HG03095 (cell line): ENCODE measurements around the gene ADORA2A.
A peak's percentile ranks its signal among the peaks of the same experiment; 100 is the strongest.

ENCODE experiments used
- ATAC-seq: cut with Tn5 transposase; IDR thresholded peaks from one replicate; pipeline ENCODE4 v1.9.1; 2021; ENCODE audit warnings: moderate library complexity; ENCODE audit not compliant: unreplicated experiment

The ADORA2A gene

DNA sequence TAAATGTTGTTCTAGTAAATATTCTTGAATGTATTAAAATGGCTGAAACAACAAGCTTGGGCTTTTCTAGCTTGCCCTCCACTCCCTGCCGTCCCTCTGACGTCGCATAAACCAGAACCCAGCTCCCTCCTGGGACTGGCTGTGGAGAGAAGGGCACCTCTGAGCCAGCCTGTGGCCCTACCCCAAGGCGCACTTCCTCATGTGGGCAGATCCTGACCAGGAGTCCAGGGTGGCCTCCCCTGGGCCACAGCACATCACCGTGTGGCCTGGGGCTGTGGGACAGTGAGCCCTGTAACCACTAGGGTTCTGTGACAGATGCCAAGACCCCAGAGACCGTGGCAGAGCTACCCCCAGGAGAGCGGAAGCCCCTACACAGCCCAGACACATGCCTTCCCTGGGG lies 10.2 kb upstream of the ADORA2A start:
- ATAC-seq, result no peak

- no peak for ATAC-seq
Measured at GRCh38 chr22:24417901-24418641, 9.3 kb upstream of the ADORA2A start.

- no peak for ATAC-seq
Measured at GRCh38 chr22:24418786-24419474, 8.5 kb upstream of the ADORA2A start.

GRCh38 chr22:24419475-24419850 lies 7.9 kb upstream of the ADORA2A start:
- no peak for ATAC-seq

- no peak for ATAC-seq
Measured at GRCh38 chr22:24420072-24420976, 7.1 kb upstream of the ADORA2A start.

DNA sequence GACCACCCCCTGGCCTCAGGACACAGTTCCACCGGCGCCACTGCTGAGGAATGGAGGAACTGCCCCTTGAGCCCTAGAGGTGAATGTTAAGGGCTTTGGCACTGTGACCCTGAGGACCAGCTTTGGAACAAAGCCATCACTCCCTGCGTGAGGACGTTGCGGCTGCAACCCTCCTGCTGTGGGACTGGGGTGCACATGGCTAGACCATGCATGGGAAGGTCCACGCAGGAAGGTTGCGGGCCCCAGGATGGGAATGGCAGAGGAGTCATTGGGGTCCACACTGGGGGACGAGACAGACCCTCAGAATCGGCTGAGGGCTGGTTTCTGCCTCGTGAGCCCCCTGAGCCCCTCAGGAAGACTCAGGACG lies 6.4 kb upstream of the ADORA2A start:
- ATAC-seq, result no peak

GRCh38 chr22:24421428-24421931 lies 5.9 kb upstream of the ADORA2A start:
- ATAC-seq, result no peak

DNA sequence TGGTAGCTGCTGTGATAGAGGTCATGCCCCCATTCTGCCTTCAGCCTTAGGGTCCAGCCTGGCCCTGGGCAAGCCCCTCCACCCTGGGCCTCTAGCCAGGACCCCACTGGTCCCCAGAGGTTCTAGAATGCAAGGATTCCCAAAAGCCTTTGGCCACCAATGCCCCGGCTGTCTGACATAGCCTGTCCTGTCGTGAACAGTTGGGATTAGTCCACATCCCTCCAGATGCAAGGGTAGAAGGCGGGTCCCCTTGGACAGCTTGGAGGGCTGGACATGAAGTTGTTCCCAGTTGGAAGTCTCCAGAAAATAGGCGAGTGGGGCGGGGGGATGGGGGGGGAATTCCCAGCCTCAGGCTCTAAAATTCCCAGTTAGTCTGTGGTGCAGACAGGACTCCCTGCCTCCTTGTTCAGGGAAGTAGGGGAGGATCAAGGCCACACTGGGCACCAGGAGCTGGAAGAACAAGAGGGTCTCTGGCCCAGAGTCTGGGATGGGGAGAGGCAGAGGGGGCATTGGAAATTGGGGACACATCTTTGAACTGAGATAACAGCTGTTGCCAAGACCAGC lies 5.2 kb upstream of the ADORA2A start:
- ATAC-seq, result no peak

DNA sequence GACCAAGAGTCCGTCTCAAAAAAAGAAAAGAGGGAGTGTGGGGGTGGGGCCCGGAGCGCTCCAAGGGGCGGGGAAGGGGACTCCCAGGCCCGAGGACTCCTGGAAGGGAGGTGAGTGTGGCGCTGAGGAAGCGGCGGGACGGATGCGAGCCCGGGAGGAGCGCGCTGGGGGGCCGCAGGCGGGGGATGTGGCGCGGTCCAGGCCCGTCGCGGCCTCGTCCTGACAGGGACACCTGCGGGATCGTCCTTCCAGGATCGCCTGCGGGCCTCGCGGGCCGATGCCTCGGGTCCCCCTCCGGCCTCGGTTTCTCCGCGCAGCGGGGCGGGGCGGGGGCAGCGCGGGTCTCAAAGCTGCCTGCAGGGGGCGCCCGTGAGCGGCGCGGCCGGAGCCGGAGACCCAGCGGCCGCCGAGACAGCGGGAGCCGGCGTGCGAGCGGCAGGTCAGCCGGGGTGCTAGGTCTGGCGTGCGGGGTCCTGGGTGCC lies 3.8 kb upstream of the ADORA2A start:
- no peak for ATAC-seq

GRCh38 chr22:24424001-24424900 lies 3.1 kb upstream of the ADORA2A start:
- ATAC-seq, result no peak

- ATAC-seq, result no peak
Measured at GRCh38 chr22:24424901-24425775, 2.3 kb upstream of the ADORA2A start.

GRCh38 chr22:24426436-24426835 lies 963 bp upstream of the ADORA2A start:
- ATAC-seq, result no peak

GRCh38 chr22:24426851-24427499 lies 424 bp upstream of the ADORA2A start:
- peak; percentile 7 for ATAC-seq

DNA sequence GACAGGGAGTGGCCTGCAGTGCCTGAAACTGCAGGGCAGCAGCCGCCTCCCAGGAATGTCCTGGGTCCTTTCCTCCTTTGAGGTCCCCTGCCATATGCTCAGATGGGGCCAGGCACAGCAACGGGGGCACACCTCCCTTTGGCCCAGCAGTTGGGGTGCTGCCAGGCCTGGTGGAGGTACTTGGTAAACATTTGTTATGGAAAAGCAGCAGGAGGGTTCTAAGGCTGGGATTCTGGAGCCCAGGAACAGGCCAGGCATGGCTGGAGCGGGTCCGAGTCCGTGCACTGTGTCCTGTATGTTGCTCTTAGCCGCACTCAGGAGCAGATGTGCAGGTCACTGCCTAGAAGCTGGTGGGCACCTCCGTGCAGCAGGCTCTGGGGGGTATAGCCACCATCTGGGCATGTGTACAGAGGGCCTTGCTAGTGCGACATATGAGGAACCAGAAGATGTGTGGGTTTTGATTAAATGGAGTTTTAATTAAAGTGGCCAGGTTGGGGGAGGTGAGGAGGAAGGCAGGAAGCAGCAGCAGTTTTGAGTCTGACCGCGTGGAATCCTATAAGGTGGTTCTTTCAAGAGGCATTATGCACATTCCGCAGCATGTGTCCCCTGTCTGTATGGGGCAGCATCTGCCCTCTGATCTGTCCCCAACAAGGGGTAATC lies 1.5 kb downstream of the ADORA2A start:
- ATAC-seq, result no peak

GRCh38 chr22:24429411-24430365 lies 2.3 kb downstream of the ADORA2A start:
- no peak for ATAC-seq

- no peak for ATAC-seq
Measured at GRCh38 chr22:24430431-24431308, 3.3 kb downstream of the ADORA2A start.
